GM10266 (cell line): ENCODE measurements around the gene PHF13.

Experiments
- DNase-seq: peaks from one replicate; pipeline ENCODE4 v3.0.0; 2012; ENCODE audit errors: extremely low spot score
- TF ChIP-seq, protein P1 (sequence below): IDR thresholded peaks from 2 replicates; pipeline ENCODE4 v1.5.1; 2012; ENCODE audit warnings: mild to moderate bottlenecking, low read depth; ENCODE audit not compliant: control insufficient read depth, insufficient read depth; ENCODE audit errors: missing control alignments

The PHF13 gene

GRCh38 chr1:6621429-6622391 lies 8.2 kb downstream of the PHF13 start:
- DNase-seq = no peak
- TF ChIP-seq, protein P1, sequence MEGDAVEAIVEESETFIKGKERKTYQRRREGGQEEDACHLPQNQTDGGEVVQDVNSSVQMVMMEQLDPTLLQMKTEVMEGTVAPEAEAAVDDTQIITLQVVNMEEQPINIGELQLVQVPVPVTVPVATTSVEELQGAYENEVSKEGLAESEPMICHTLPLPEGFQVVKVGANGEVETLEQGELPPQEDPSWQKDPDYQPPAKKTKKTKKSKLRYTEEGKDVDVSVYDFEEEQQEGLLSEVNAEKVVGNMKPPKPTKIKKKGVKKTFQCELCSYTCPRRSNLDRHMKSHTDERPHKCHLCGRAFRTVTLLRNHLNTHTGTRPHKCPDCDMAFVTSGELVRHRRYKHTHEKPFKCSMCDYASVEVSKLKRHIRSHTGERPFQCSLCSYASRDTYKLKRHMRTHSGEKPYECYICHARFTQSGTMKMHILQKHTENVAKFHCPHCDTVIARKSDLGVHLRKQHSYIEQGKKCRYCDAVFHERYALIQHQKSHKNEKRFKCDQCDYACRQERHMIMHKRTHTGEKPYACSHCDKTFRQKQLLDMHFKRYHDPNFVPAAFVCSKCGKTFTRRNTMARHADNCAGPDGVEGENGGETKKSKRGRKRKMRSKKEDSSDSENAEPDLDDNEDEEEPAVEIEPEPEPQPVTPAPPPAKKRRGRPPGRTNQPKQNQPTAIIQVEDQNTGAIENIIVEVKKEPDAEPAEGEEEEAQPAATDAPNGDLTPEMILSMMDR = no peak

- TF ChIP-seq, protein P1 = no peak
- no peak for DNase-seq
Measured at GRCh38 chr1:6622396-6623152, 9.0 kb downstream of the PHF13 start.

- TF ChIP-seq, protein P1 = no peak
- DNase-seq = no peak
Measured at GRCh38 chr1:6623269-6623965, 9.9 kb downstream of the PHF13 start.

DNA sequence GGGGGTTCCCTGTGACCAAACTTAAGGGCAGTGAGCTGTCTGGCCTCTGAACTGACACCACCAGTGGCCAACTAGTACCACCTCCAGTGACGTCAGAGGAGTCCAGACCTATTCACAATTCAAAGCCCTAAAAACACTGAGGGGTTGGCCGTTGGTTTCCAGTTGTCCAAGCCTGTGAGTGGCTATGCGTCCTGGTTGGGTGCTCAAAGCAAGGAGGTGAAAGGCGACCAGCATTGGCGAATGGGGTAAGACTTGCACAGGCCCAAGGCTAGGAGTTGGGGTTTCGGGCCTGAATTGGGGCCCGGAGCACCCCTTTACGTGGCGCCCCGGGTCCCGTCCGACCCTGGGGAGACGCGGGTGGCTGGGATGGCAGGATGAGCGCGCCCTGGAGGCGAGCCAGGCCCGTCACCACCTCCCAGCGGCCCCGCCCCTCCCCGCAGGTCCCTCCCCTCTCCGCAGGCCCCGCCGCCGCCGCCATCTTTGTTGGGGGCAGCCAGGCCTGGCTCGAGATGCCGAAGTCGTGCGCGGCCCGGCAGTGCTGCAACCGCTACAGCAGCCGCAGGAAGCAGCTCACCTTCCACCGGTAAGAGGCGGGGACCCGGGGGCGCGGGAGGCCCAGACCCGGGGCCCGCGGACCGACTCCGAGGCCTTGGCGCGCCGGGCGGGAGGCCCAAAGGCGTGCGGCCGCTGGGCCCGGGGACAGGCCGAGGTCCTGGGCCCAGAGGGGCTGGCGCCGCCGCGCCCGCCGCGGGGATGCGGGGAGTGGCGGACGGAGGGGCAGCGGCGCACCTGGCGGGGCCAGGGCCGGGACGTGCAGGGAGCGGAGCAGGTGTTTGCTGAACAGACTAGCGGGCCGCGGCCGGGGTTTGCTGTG lies 11.4 kb downstream of the PHF13 start, which contains the start of gene THAP3:
Gene THAP3, plus strand, starts transcription at position 159 of the 874 bp plus-strand sequence. Its CDS starts 351 bp downstream, at position 510.
- TF ChIP-seq, protein P1 = peak; percentile 34
- peak; percentile 96 for DNase-seq

- peak; percentile 59 for DNase-seq
- TF ChIP-seq, protein P1 = no peak
Measured at GRCh38 chr1:6625584-6626149, 12.1 kb downstream of the PHF13 start.

DNA sequence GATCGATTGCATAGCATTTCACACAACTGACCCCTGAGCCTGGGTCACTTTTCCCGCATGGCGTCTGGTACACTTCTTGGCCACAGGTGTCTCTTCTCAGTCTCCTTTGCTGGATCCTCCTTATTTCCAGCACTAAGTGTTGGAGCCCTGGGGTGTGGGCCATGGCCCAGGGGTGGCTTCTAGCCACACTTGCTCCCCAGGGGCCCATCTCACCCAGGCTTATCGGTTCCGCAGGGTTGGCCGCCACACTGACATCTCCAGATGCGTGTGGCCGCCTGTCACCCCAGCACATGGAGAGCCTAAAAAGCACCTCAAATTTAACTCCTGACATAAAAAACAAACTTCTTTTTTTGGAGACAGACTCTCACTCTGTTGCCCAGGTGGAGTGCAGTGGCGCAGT lies 13.5 kb downstream of the PHF13 start:
- DNase-seq = no peak
- TF ChIP-seq, protein P1 = no peak
